OCI-LY7 (cell line): ENCODE measurements around the gene EML2. TPM values are rescaled to one million over a fixed set of nuclear protein-coding genes. Genes with fewer than 3 reads are reported as not detected.

ENCODE experiments used
- BruUV-seq: library from RNA; stranded (reverse); fragments of 400-500 nt; replicated peaks from 2 replicates; lab custom pipeline; 2021; lab: Mats Ljungman, UMichigan
- CTCF ChIA-PET: fragments of 300-600 bp; sonication (Branson Sonifier 250); formaldehyde crosslinking; loops from one replicate; lab custom pipeline; 2022; ENCODE audit warnings: antibody characterized with exemption; ENCODE audit not compliant: unreplicated experiment; lab: Charles Lee
- POLR2A ChIA-PET: fragments of 300-600 bp; sonication (Branson Sonifier 250); formaldehyde crosslinking; loops from one replicate; lab custom pipeline; 2022; ENCODE audit warnings: antibody characterized with exemption; lab: Charles Lee
- DNase-seq: peaks from one replicate; pipeline ENCODE4 v3.0.0-alpha.2; 2015; ENCODE audit warnings: low spot score
- H2AFZ ChIP-seq: fragments of 200-600 bp; sonication (generic), shearing (Covaris generic); 2 replicates; pipeline ENCODE4 v1.6.1; 2014; ENCODE audit warnings: mild to moderate bottlenecking, antibody characterized with exemption, low read length, moderate library complexity
- H3K27ac ChIP-seq: fragments of 200-600 bp; sonication (generic); 2 replicates; pipeline ENCODE4 v1.5.1; 2014; ENCODE audit warnings: mixed run types, low read depth, mild to moderate bottlenecking, moderate library complexity, low read length, inconsistent platforms; ENCODE audit not compliant: poor library complexity, severe bottlenecking
- H3K36me3 ChIP-seq: fragments of 200-600 bp; sonication (generic); 2 replicates; pipeline ENCODE4 v1.6.1; 2014; ENCODE audit warnings: mild to moderate bottlenecking, antibody characterized with exemption, low read length, moderate library complexity, mixed read lengths; ENCODE audit not compliant: insufficient read depth
- H3K4me1 ChIP-seq: fragments of 200-600 bp; sonication (generic); 2 replicates; pipeline ENCODE4 v1.5.1; 2014; ENCODE audit warnings: mild to moderate bottlenecking, low read length; ENCODE audit not compliant: insufficient read depth, poor library complexity, severe bottlenecking
- H3K4me2 ChIP-seq: fragments of 200-600 bp; sonication (generic); 2 replicates; pipeline ENCODE4 v1.6.1; 2014; ENCODE audit warnings: mild to moderate bottlenecking, low read length
- H3K4me3 ChIP-seq: fragments of 200-600 bp; sonication (generic); 2 replicates; pipeline ENCODE4 v1.5.1; 2014; ENCODE audit warnings: mild to moderate bottlenecking, low read depth, low read length; ENCODE audit not compliant: poor library complexity, severe bottlenecking
- H3K79me2 ChIP-seq: fragments of 200-600 bp; sonication (generic); 2 replicates; pipeline ENCODE4 v1.6.1; 2016; ENCODE audit warnings: low read depth, mild to moderate bottlenecking, low read length, moderate library complexity, mixed read lengths; ENCODE audit not compliant: insufficient read depth
- H3K9me2 ChIP-seq: fragments of 200-600 bp; sonication (generic); 2 replicates; pipeline ENCODE4 v1.6.1; 2016; ENCODE audit warnings: mild to moderate bottlenecking, low read length, mixed read lengths; ENCODE audit not compliant: insufficient read depth
- H3K9me3 ChIP-seq: fragments of 200-600 bp; sonication (generic); 2 replicates; pipeline ENCODE4 v1.6.1; 2014; ENCODE audit warnings: mild to moderate bottlenecking, mixed run types, low read length, mixed read lengths
- H4K20me1 ChIP-seq: fragments of 200-600 bp; sonication (generic); 2 replicates; pipeline ENCODE4 v1.6.1; 2014; ENCODE audit warnings: mild to moderate bottlenecking, antibody characterized with exemption, low read length, moderate library complexity, mixed read lengths; ENCODE audit not compliant: insufficient read depth
- CTCF ChIP-seq: fragments of 200-600 bp; sonication (generic); conservative IDR thresholded peaks from 2 replicates; pipeline ENCODE4 v1.5.1; 2014; ENCODE audit warnings: mild to moderate bottlenecking, antibody characterized with exemption, low read length, moderate library complexity, mixed read lengths
- EZH2phosphoT487 ChIP-seq: fragments of 200-600 bp; sonication (generic); IDR thresholded peaks from 2 replicates; pipeline ENCODE4 v1.6.1; 2018; ENCODE audit warnings: low read depth, borderline replicate concordance, mild to moderate bottlenecking, mixed run types, antibody characterized with exemption, low read length, moderate library complexity, mixed read lengths
- intact Hi-C: fragments of 100-400 bp; cut with micrococcal nuclease; formaldehyde crosslinking; loops from one replicate; pipeline ENCODE4 v1.10.0; 2022; ENCODE audit not compliant: unreplicated experiment
- total RNA-seq, 2 experiments: library from RNA; depleted of rRNA in 1 of 2; stranded (reverse); fragments of >200 nt in 1 of 2; shearing (Covaris generic) in 1 of 2; gene quantifications; 2 replicates each; pipeline ENCODE4 v1.2.3, GENCODE V29; 2014 to 2022

Gene EML2
- total RNA-seq, 2 experiments from 2014 or later = 26.1 to 47.5 TPM

- peaks cover 31% of the 10 kb centered on the region for H3K4me1 ChIP-seq
- H3K27ac ChIP-seq = no peak overlapping the region
- no peaks in the 10 kb centered on the region for H3K9me2 ChIP-seq
- ChIA-PET CTCF (no interaction called here), POLR2A (interaction anchor here (0.6 kb wide), 1 partner anchor 251 kb away, joined by 4 read pairs; no protein-coding TSS in a partner anchor)
- no peaks in the 10 kb centered on the region for H3K79me2 ChIP-seq
- no peak overlapping the region for H2AFZ ChIP-seq
- intact Hi-C loops = no loop called here
- H4K20me1 ChIP-seq = no peaks in the 10 kb centered on the region
- H3K4me2 ChIP-seq = no peak overlapping the region
- no TSS peak for BruUV-seq
- H3K36me3 ChIP-seq = no peaks in the 10 kb centered on the region
- no peak for DNase-seq
- no peak for TF ChIP-seq CTCF
- no peak for TF ChIP-seq EZH2phosphoT487
- no peaks in the 10 kb centered on the region for H3K9me3 ChIP-seq
- H3K4me3 ChIP-seq = no peak overlapping the region
These were observed 2.3 kb downstream of the EML2 start for GRCh38 chr19:45636902-45637301.

DNA sequence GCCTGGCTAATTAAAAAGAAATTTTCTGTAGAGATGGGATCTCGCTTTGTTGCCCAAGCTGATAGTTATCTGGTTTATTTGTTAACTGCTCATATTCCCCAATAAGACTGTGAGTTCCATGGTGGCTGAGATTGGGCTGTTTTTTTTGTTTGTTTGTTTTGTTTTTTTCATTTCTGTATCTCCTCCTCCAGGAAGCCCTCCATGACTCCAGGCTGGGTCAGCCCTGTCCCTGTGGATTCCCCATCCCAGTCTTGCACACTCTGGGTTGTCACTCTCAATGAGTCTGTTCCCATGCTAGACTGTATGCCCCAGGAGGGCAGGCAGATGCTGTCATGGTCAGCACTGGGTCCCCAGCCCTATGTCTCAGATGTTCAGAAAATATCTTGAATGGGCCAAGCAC is 2.9 kb downstream of the EML2 start:
- Histone ChIP-seq H3K4me1 (peaks cover 25% of the 10 kb centered on the region), H3K79me2 (no peaks in the 10 kb centered on the region), H3K27ac (no peak overlapping the region), H4K20me1 (no peaks in the 10 kb centered on the region), H3K4me2 (no peak overlapping the region), H3K9me3 (no peaks in the 10 kb centered on the region), H3K36me3 (no peaks in the 10 kb centered on the region), H3K9me2 (no peaks in the 10 kb centered on the region), H3K4me3 (no peak overlapping the region), H2AFZ (no peak overlapping the region)
- no TSS peak for BruUV-seq
- CTCF ChIA-PET = no interaction called here
- POLR2A ChIA-PET = no interaction called here
- DNase-seq = no peak
- intact Hi-C loops = no loop called here
- TF ChIP-seq CTCF (no peak), EZH2phosphoT487 (no peak)

GRCh38 chr19:45632468-45633196 is 6.6 kb downstream of the EML2 start:
- peak; percentile 71 for DNase-seq
- CTCF ChIA-PET = no interaction called here
- POLR2A ChIA-PET = no interaction called here
- Histone ChIP-seq H3K4me3 (no peak overlapping the region), H3K36me3 (peaks cover 9% of the 10 kb centered on the region), H3K79me2 (no peaks in the 10 kb centered on the region), H3K9me2 (no peaks in the 10 kb centered on the region), H3K9me3 (no peaks in the 10 kb centered on the region), H3K4me1 (no peaks in the 10 kb centered on the region), H2AFZ (no peak overlapping the region), H3K27ac (no peak overlapping the region), H4K20me1 (no peaks in the 10 kb centered on the region), H3K4me2 (no peak overlapping the region)
- BruUV-seq = no TSS peak
- TF ChIP-seq EZH2phosphoT487 = no peak
- no peak for TF ChIP-seq CTCF
- intact Hi-C loops = loop anchor here (1.0 kb wide), 1 partner anchor 16 kb away; no protein-coding TSS in a partner anchor
